ENCODE data around the gene TMEM33. TPM values are rescaled to one million over a fixed set of nuclear protein-coding genes. Genes with fewer than 3 reads are reported as not detected.

The TMEM33 gene
- total and polyA plus RNA-seq, 4 donors: 20.8 to 49.0 (median 31.7) TPM

DNA sequence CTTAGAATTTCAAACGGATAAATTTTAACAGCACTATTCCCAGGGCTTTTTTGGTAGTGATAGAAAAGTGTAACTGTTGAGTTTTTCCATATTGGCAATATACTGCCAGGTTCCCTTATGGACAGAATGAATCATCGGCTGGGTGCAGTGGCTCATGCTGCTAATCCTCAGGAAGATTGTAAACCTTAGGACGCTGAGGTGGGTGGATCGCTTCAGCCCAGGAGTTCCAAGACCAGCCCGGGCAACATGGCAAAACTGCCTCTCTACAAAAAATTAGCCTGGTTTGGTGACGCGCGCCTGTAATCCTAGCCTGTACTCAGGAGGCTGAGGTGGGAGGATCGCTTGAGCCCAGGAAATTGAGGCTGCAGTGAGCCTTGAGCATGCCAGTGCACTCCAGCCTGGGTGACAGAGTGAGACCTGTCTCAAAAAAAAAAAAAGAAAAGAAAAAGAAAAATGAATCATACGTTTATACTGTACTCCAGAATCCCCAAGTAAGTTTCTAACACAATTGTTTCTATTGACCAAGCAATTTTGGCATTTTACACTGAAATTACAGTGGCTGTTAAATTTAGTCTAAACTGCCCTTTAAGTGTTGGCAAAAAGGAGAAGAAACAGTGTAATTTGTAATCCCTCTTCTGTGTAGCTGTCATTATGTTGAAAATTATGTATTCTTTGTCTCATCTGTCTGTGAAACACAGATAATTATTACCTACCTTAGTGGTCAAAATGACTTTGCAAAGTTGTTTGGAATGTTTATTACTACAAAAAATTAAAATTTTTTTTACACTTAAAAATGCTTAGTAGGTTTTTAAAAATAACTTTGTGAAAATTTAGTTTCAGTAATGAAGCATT, 56.9 kb downstream of the TMEM33 start:
- Histone ChIP-seq H3K36me3 (ENCODE audit: control insufficient read depth in 4 of 4, insufficient read depth in 3 of 4, low read depth in 1 of 4, low read length in 3 of 4) (no peaks in the 10 kb centered on the region), H3K9ac (ENCODE audit: low read depth in 1 of 2, low read length in 2 of 2) (peak overlapping the region in 1 of 2 donors; percentile 46), H3K27ac (ENCODE audit: low read depth in 1 of 2, low read length in 2 of 2) (no peak overlapping the region), H3K27me3 (ENCODE audit: control insufficient read depth in 4 of 4, insufficient read depth in 4 of 4, low read length in 3 of 4) (no peaks in the 10 kb centered on the region), H3K9me3 (ENCODE audit: control insufficient read depth in 4 of 4, low read length in 3 of 4) (no peaks in the 10 kb centered on the region), H3K4me3 (ENCODE audit: low read depth in 1 of 3, low read length in 3 of 3) (no peak overlapping the region), H3K4me1 (ENCODE audit: control insufficient read depth in 4 of 4, insufficient read depth in 4 of 4, low read length in 3 of 4) (peaks cover 2 to 23% (median 16%) of the 10 kb centered on the region in 4 donors)
- DNase-seq (ENCODE audit: low spot score): no peak
- 94% methylated on average over 10 of the region's 10 CpGs for WGBS
- TF ChIP-seq RXRA (IDR thresholded peaks at IDR 0.05) (no peak), RAD21 (IDR thresholded peaks at IDR 0.05) (no peak), SP1 (IDR thresholded peaks at IDR 0.05) (no peak), JUND (IDR thresholded peaks at IDR 0.05) (no peak), EGR1 (IDR thresholded peaks at IDR 0.05; ENCODE audit: low read depth in 2 of 2) (no peak), FOXA2 (IDR thresholded peaks at IDR 0.05) (no peak), NR2F2 (IDR thresholded peaks at IDR 0.05) (no peak), TAF1 (conservative IDR thresholded peaks at IDR 0.05) (no peak), GABPA (IDR thresholded peaks at IDR 0.05 in 1 of 2, conservative IDR thresholded peaks at IDR 0.05 in 1 of 2) (no peak), YY1 (IDR thresholded peaks at IDR 0.05) (no peak)
- TF ChIP-seq, protein P1, sequence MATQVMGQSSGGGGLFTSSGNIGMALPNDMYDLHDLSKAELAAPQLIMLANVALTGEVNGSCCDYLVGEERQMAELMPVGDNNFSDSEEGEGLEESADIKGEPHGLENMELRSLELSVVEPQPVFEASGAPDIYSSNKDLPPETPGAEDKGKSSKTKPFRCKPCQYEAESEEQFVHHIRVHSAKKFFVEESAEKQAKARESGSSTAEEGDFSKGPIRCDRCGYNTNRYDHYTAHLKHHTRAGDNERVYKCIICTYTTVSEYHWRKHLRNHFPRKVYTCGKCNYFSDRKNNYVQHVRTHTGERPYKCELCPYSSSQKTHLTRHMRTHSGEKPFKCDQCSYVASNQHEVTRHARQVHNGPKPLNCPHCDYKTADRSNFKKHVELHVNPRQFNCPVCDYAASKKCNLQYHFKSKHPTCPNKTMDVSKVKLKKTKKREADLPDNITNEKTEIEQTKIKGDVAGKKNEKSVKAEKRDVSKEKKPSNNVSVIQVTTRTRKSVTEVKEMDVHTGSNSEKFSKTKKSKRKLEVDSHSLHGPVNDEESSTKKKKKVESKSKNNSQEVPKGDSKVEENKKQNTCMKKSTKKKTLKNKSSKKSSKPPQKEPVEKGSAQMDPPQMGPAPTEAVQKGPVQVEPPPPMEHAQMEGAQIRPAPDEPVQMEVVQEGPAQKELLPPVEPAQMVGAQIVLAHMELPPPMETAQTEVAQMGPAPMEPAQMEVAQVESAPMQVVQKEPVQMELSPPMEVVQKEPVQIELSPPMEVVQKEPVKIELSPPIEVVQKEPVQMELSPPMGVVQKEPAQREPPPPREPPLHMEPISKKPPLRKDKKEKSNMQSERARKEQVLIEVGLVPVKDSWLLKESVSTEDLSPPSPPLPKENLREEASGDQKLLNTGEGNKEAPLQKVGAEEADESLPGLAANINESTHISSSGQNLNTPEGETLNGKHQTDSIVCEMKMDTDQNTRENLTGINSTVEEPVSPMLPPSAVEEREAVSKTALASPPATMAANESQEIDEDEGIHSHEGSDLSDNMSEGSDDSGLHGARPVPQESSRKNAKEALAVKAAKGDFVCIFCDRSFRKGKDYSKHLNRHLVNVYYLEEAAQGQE (IDR thresholded peaks at IDR 0.05): no peak
- TF ChIP-seq, protein P2, sequence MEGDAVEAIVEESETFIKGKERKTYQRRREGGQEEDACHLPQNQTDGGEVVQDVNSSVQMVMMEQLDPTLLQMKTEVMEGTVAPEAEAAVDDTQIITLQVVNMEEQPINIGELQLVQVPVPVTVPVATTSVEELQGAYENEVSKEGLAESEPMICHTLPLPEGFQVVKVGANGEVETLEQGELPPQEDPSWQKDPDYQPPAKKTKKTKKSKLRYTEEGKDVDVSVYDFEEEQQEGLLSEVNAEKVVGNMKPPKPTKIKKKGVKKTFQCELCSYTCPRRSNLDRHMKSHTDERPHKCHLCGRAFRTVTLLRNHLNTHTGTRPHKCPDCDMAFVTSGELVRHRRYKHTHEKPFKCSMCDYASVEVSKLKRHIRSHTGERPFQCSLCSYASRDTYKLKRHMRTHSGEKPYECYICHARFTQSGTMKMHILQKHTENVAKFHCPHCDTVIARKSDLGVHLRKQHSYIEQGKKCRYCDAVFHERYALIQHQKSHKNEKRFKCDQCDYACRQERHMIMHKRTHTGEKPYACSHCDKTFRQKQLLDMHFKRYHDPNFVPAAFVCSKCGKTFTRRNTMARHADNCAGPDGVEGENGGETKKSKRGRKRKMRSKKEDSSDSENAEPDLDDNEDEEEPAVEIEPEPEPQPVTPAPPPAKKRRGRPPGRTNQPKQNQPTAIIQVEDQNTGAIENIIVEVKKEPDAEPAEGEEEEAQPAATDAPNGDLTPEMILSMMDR (IDR thresholded peaks at IDR 0.05; ENCODE audit: low read depth, low read length, missing input control): no peak
- TF ChIP-seq, protein P3, sequence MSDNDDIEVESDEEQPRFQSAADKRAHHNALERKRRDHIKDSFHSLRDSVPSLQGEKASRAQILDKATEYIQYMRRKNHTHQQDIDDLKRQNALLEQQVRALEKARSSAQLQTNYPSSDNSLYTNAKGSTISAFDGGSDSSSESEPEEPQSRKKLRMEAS (IDR thresholded peaks at IDR 0.05): no peak

DNA sequence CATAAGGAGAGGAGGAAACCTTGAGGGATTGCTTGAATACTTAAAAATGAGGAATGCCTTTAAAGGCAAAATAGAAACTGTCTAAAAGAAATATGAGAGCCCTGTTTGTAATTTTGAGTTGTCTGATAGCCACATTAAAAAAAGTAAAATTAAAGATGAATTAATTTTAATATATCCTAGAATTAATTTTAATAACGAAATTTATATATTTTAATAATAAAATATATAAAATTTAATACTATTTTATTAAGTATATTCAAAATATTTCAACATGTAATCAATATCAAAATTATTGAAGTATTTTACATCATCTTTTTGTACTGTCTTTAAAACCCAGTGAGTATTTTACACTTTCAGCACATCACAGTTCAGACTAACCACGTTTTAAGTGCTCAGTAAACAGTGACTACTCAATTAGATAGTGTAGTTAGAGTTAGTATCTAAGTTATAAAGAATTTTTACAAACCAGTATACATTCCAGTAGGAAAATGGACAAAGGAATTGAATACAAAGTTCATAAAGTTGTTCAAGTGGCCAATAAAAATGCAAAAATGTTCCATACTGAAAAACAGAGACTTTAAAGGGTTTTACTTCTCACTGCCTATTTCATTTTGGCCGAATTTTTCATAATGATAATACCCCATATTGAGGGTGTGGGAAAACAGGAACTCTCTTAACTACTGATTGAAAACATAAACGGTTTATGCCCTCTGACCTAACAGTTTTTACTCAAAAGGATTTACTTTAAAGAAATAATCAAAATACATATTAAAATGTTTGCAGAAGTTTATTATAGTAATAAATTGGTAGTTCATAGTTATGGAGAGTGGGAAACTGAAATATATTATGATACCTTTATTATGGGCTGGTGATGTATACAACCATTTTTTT, 58.0 kb downstream of the TMEM33 start:
- Histone ChIP-seq H3K4me3 (ENCODE audit: low read depth in 1 of 3, low read length in 3 of 3) (no peak overlapping the region), H3K27me3 (ENCODE audit: control insufficient read depth in 4 of 4, insufficient read depth in 4 of 4, low read length in 3 of 4) (no peaks in the 10 kb centered on the region), H3K4me1 (ENCODE audit: control insufficient read depth in 4 of 4, insufficient read depth in 4 of 4, low read length in 3 of 4) (peaks cover 2 to 23% (median 16%) of the 10 kb centered on the region in 4 donors), H3K9me3 (ENCODE audit: control insufficient read depth in 4 of 4, low read length in 3 of 4) (no peaks in the 10 kb centered on the region), H3K9ac (ENCODE audit: low read depth in 1 of 2, low read length in 2 of 2) (no peak overlapping the region), H3K36me3 (ENCODE audit: control insufficient read depth in 4 of 4, insufficient read depth in 3 of 4, low read depth in 1 of 4, low read length in 3 of 4) (no peaks in the 10 kb centered on the region), H3K27ac (ENCODE audit: low read depth in 1 of 2, low read length in 2 of 2) (no peak overlapping the region)
- no peak for DNase-seq (ENCODE audit: low spot score)
- TF ChIP-seq NR2F2 (IDR thresholded peaks at IDR 0.05) (no peak), HNF4G (IDR thresholded peaks at IDR 0.05) (no peak), FOXA2 (IDR thresholded peaks at IDR 0.05) (no peak), TAF1 (conservative IDR thresholded peaks at IDR 0.05) (no peak), SP1 (IDR thresholded peaks at IDR 0.05) (no peak), JUND (IDR thresholded peaks at IDR 0.05) (no peak), HNF4A (conservative IDR thresholded peaks at IDR 0.05) (no peak), RXRA (IDR thresholded peaks at IDR 0.05) (no peak), EGR1 (IDR thresholded peaks at IDR 0.05; ENCODE audit: low read depth in 2 of 2) (no peak)
- TF ChIP-seq, protein P1 (IDR thresholded peaks at IDR 0.05): no peak
- WGBS: 87% methylated on average over 4 of the region's 4 CpGs
